ENCODE data around the gene ACKR1. TPM values are rescaled to one million over a fixed set of nuclear protein-coding genes. Genes with fewer than 3 reads are reported as not detected.

Gene ACKR1, protein sequence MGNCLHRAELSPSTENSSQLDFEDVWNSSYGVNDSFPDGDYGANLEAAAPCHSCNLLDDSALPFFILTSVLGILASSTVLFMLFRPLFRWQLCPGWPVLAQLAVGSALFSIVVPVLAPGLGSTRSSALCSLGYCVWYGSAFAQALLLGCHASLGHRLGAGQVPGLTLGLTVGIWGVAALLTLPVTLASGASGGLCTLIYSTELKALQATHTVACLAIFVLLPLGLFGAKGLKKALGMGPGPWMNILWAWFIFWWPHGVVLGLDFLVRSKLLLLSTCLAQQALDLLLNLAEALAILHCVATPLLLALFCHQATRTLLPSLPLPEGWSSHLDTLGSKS
- not detected in 2 replicates for total RNA-seq

DNA sequence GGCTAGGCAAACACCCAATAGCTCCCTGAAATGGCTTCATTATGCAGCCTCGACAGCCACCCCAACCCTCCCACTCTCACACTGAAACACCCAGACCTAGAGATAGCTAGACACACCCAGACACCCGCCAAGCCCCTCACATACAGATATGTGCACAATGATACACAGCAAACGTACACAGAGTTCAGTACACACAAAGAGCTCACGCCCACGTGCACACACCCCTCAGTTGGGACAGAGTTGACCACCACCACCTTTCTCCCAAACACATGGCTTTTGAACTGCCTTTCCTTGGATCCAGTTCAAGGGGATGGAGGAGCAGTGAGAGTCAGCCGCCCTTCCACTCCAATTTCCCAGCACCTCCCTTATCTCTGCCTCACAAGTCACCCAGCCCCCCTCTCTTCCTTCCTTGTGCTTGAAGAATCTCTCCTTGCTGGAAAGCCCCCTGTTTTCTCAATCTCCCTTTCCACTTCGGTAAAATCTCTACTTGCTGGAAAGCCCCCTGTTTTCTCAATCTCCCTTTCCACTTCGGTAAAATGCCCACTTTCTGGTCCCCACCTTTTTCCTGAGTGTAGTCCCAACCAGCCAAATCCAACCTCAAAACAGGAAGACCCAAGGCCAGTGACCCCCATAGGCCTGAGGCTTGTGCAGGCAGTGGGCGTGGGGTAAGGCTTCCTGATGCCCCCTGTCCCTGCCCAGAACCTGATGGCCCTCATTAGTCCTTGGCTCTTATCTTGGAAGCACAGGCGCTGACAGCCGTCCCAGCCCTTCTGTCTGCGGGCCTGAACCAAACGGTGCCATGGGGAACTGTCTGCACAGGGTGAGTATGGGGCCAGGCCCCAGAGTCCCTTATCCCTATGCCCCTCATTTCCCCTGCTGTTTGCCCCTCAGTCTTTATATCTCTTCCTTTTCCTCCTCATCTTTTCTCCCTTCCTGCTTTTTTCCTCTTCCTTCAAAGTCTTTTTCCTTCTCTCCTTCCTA lies at the start of gene ACKR1:
Gene ACKR1 (plus strand): TSS at position 715 of the 981 bp plus-strand sequence. CDS start 85 bp downstream, at position 800.

DNA sequence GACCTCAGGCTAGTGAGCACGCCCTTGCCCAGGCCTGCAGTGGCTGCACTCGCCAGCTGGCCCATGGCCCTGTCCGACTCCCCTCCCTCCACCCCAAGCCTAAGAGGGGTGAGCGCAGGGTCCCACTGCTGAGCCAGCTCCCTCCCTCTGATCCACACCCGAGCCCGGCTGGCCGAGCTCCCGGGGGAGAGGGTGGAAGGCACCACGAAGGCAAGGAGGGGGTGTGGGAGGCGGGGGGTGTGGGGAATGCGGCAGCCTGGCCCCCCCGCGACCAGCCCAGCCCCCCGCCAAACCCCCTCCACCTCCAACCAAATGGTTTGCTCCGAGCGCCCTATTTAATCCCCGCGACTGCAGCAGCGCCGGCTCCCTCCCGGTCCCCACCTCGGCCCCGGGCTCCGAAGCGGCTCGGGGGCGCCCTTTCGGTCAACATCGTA lies 33.4 kb upstream of the ACKR1 start, which contains the start of gene CADM3:
Gene CADM3 (plus strand): TSS at position 362 of the 434 bp plus-strand sequence. CDS start 151 bp downstream, outside the sequence.

Other genes with a start within 250 kb of the ACKR1 start
- gene IFI16, start 195.0 kb upstream of the ACKR1 start, total RNA-seq = 99.4 and 133 TPM in 2 replicates
- 0.58 TPM in 1 of 2 replicates, not detected in the other for gene AIM2, start 128.1 kb upstream of the ACKR1 start, total RNA-seq
- gene CADM3, start 33.3 kb upstream of the ACKR1 start, total RNA-seq = not detected in 2 replicates
- not detected in 2 replicates for gene FCER1A, start 97.5 kb downstream of the ACKR1 start, total RNA-seq
- gene OR10J4, start 227.3 kb downstream of the ACKR1 start, total RNA-seq = not detected in 2 replicates
- gene OR10J1, start 234.8 kb downstream of the ACKR1 start, total RNA-seq = not detected in 2 replicates